Glomerular visceral epithelial cell (primary cell): ENCODE data around the gene NELFCD.
"Not testable (repeated sequence)": the region's sequence is repeated elsewhere in the genome, so short reads cannot be mapped to it uniquely, and the experiment has no call there.

Experiments used
- DNase-seq: peaks from one replicate; pipeline ENCODE4 v3.0.0-alpha.2; 2016; ENCODE audit errors: extremely low spot score

Gene NELFCD

GRCh38 chr20:58973179-58973578 lies 7.9 kb upstream of the NELFCD start:
- DNase-seq = no peak

GRCh38 chr20:58973866-58974265 lies 7.2 kb upstream of the NELFCD start:
- DNase-seq = no peak

GRCh38 chr20:58975353-58975752 lies 5.7 kb upstream of the NELFCD start:
- DNase-seq = no peak

GRCh38 chr20:58976061-58976730 lies 4.9 kb upstream of the NELFCD start:
- no peak for DNase-seq

GRCh38 chr20:58978351-58979190 lies 2.5 kb upstream of the NELFCD start:
- no peak for DNase-seq

GRCh38 chr20:58981628-58982364 lies 740 bp downstream of the NELFCD start:
- DNase-seq = no peak

GRCh38 chr20:58982406-58983114 lies 1.5 kb downstream of the NELFCD start:
- no peak for DNase-seq

GRCh38 chr20:58983115-58983468 lies 2.0 kb downstream of the NELFCD start:
- not testable (repeated sequence) for DNase-seq

GRCh38 chr20:58984691-58985090 lies 3.6 kb downstream of the NELFCD start:
- no peak for DNase-seq

GRCh38 chr20:58985656-58986055 lies 4.6 kb downstream of the NELFCD start:
- DNase-seq = no peak

- DNase-seq = no peak
Measured at GRCh38 chr20:58986286-58986967, 5.4 kb downstream of the NELFCD start.

- no peak for DNase-seq
Measured at GRCh38 chr20:58986968-58987517, 6.0 kb downstream of the NELFCD start.

- no peak for DNase-seq
Measured at GRCh38 chr20:58987790-58988564, 6.9 kb downstream of the NELFCD start.

- no peak for DNase-seq
Measured at GRCh38 chr20:58988565-58988882, 7.5 kb downstream of the NELFCD start.

GRCh38 chr20:58989196-58989595 lies 8.1 kb downstream of the NELFCD start:
- no peak for DNase-seq

- no peak for DNase-seq
Measured at GRCh38 chr20:58990651-58991445, 9.8 kb downstream of the NELFCD start.

GRCh38 chr20:58991715-58992114 lies 10.7 kb downstream of the NELFCD start:
- no peak for DNase-seq

- DNase-seq = no peak
Measured at GRCh38 chr20:58992911-58993310, 11.9 kb downstream of the NELFCD start.
